SKM-1 treated with dmso at 0.1 percent for 144 hours (cell line): ENCODE data around the gene SPRY4.
"Not testable (repeated sequence)": the region's sequence is repeated elsewhere in the genome, so short reads cannot be mapped to it uniquely, and the experiment has no call there.

Experiments used
- DNase-seq: peaks from one replicate; lab custom pipeline; 2025; ENCODE audit not compliant: unreplicated experiment; lab: John Stamatoyannopoulos, UW

SPRY4 gene

DNA sequence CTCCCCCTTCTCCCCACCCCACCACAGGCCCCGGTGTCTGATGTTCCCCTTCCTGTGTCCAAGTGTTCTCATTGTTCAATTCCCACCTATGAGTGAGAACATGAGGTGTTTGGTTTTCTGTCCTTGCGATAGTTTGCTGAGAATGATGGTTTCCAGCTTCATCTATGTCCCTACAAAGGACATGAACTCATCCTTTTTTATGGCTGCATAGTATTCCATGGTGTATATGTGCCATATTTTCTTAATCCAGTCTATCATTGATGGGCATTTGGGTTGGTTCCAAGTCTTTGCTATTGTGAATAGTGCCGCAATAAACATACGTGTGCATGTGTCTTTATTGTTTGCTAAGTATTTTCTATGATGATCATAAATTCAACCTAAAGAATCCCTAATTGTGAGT lies 60.7 kb downstream of the SPRY4 start:
- DNase-seq = not testable (repeated sequence)

DNA sequence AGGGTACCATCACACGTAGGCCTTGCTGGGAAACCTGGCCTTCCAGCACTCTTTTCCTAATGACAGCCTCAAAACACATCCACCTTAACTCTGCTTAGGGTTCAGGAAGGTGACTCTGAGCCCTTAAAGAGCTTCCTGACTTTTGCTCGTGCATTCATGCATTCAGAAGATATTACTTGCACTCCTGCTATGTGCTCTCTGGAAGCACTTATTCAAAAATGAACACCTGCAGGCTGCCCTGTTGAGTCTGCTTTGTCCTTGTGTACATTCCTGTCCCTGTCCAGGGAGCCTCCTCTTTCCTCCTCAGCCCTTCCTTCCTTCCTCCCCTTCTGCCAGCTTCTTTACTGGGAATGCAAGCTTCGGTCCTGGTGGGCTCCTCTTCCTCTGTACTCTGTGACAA lies 61.5 kb downstream of the SPRY4 start:
- DNase-seq = no peak

DNA sequence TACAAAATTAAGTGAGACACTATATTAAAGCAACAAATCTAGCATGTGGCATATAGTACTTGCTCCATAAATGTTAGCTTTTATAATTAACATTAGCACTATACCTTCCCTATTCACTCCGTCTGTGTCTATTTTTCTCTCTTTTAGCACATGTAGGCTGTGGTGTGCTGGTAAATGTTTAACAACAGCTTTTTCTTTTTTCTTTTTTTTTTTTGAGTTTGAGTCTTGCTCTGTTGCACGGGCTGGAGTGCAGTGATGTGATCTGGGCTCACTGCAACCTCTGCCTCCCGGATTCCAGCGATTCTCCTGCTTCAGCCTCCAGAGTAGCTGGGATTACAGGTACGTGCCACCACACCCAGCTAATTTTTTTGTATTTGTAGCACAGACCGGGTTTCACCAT lies 62.1 kb downstream of the SPRY4 start:
- no peak for DNase-seq
